ENCODE measurements around the gene RASAL2. TPM values are rescaled to one million over a fixed set of nuclear protein-coding genes. Genes with fewer than 3 reads are reported as not detected.
A peak's percentile ranks its signal among the peaks of the same experiment; 100 is the strongest.

The RASAL2 gene
- total RNA-seq, 1 experiment from 2014 or later: 31.6 TPM

- in situ Hi-C loops (cut with HindIII; ENCODE audit: low pct_unique_long_range_greater_than_20kb, low sequenced_read_pairs): no loop called here
- CTCF ChIA-PET: interaction anchor here (0.5 to 1.1 kb wide), 6 partner anchors 25 to 206 kb away, joined by 3 to 5 read pairs (median 3); no protein-coding TSS in a partner anchor
- no peak for ATAC-seq
- Histone ChIP-seq H3K4me3 (ENCODE audit: low read depth in 2 of 2, low read length in 2 of 2) (no peak overlapping the region), H3K36me3 (ENCODE audit: control insufficient read depth, insufficient read depth, low read length) (no peaks in the 10 kb centered on the region; the same call in 1 of the 2 replicates), H3K9me3 (ENCODE audit: control insufficient read depth, insufficient read depth, low read depth, low read length) (no peaks in the 10 kb centered on the region), H3K27ac (ENCODE audit: low read length) (no peak overlapping the region; the same call in 1 of the 2 replicates), H3K4me1 (ENCODE audit: control insufficient read depth, insufficient read depth, low read length) (peaks cover 4% of the 10 kb centered on the region; the same call in 1 of the 2 replicates), H3K27me3 (ENCODE audit: control insufficient read depth, insufficient read depth, low read length) (no peaks in the 10 kb centered on the region)
- 0 out of 2 replicates have a peak, but pooled peaks have one; percentile 21 for TF ChIP-seq CTCF (IDR thresholded peaks at IDR 0.05)
- no peak for TF ChIP-seq SIN3A (IDR thresholded peaks at IDR 0.05; ENCODE audit: borderline replicate concordance, insufficient read depth, low read depth, low read length)
- intact Hi-C loops (cut with micrococcal nuclease; ENCODE audit: unreplicated experiment): loop anchor here (10.0 kb wide), 1 partner anchor 454 kb away; no protein-coding TSS in a partner anchor
- DNase-seq (ENCODE audit: low read depth, low spot score): no peak
- POLR2A ChIA-PET: no interaction called here
- no TSS peak for BruUV-seq (replicated peaks)
Measured at GRCh38 chr1:178300352-178300699, 206.4 kb downstream of the RASAL2 start.

GRCh38 chr1:178301141-178301540 is 207.2 kb downstream of the RASAL2 start:
- no peaks in the 10 kb centered on the region; the same call in 1 of the 2 replicates for H3K36me3 ChIP-seq (ENCODE audit: control insufficient read depth, insufficient read depth, low read length)
- no TSS peak for BruUV-seq (replicated peaks)
- in situ Hi-C loops (cut with HindIII; ENCODE audit: low pct_unique_long_range_greater_than_20kb, low sequenced_read_pairs): no loop called here
- intact Hi-C loops (cut with micrococcal nuclease; ENCODE audit: unreplicated experiment): loop anchor here (10.0 kb wide), 1 partner anchor 454 kb away; no protein-coding TSS in a partner anchor
- H3K27ac ChIP-seq (ENCODE audit: low read length): no peak overlapping the region
- CTCF ChIA-PET: interaction anchor here (0.8 kb wide), 1 partner anchor 207 kb away, joined by 3 read pairs; no protein-coding TSS in a partner anchor
- POLR2A ChIA-PET: no interaction called here
- H3K4me3 ChIP-seq (ENCODE audit: low read depth in 2 of 2, low read length in 2 of 2): no peak overlapping the region
- no peaks in the 10 kb centered on the region for H3K27me3 ChIP-seq (ENCODE audit: control insufficient read depth, insufficient read depth, low read length)
- no peaks in the 10 kb centered on the region for H3K9me3 ChIP-seq (ENCODE audit: control insufficient read depth, insufficient read depth, low read depth, low read length)
- TF ChIP-seq SIN3A (IDR thresholded peaks at IDR 0.05; ENCODE audit: borderline replicate concordance, insufficient read depth, low read depth, low read length) (no peak), POLR2AphosphoS5 (IDR thresholded peaks at IDR 0.05; ENCODE audit: low read depth, low read length) (no peak)
- H3K4me1 ChIP-seq (ENCODE audit: control insufficient read depth, insufficient read depth, low read length): peaks cover 4% of the 10 kb centered on the region; the same call in 1 of the 2 replicates
- no peak for DNase-seq (ENCODE audit: low read depth, low spot score)
- no peak for ATAC-seq

GRCh38 chr1:178307264-178307663 is 213.4 kb downstream of the RASAL2 start:
- CTCF ChIA-PET: no interaction called here

More at GRCh38 chr1:178307264-178307663, 213.4 kb downstream of the RASAL2 start:
- intact Hi-C loops (cut with micrococcal nuclease; ENCODE audit: unreplicated experiment): loop anchor here (5.0 to 10.0 kb wide), 2 partner anchors 225 to 448 kb away; no protein-coding TSS in a partner anchor
- no peaks in the 10 kb centered on the region for H3K9me3 ChIP-seq (ENCODE audit: control insufficient read depth, insufficient read depth, low read depth, low read length)
- TF ChIP-seq TCF7L2 (IDR thresholded peaks at IDR 0.05; ENCODE audit: low read depth, low read length) (no peak), SIN3A (IDR thresholded peaks at IDR 0.05; ENCODE audit: borderline replicate concordance, insufficient read depth, low read depth, low read length) (no peak), CTCF (IDR thresholded peaks at IDR 0.05) (no peak), REST (IDR thresholded peaks at IDR 0.05; ENCODE audit: insufficient read depth in 1 of 2, low read depth in 2 of 2, low read length in 1 of 2) (no peak), POLR2AphosphoS5 (IDR thresholded peaks at IDR 0.05; ENCODE audit: low read depth, low read length) (no peak)
- DNase-seq (ENCODE audit: low read depth, low spot score): no peak
- H3K27me3 ChIP-seq (ENCODE audit: control insufficient read depth, insufficient read depth, low read length): no peaks in the 10 kb centered on the region
- H3K4me3 ChIP-seq (ENCODE audit: low read depth in 2 of 2, low read length in 2 of 2): no peak overlapping the region
- H3K36me3 ChIP-seq (ENCODE audit: control insufficient read depth, insufficient read depth, low read length): no peaks in the 10 kb centered on the region; the same call in 1 of the 2 replicates
- H3K27ac ChIP-seq (ENCODE audit: low read length): no peak overlapping the region
- ATAC-seq: no peak
- BruUV-seq (replicated peaks): no TSS peak
- in situ Hi-C loops (cut with HindIII; ENCODE audit: low pct_unique_long_range_greater_than_20kb, low sequenced_read_pairs): no loop called here
- POLR2A ChIA-PET: no interaction called here
- peaks cover 12% of the 10 kb centered on the region for H3K4me1 ChIP-seq (ENCODE audit: control insufficient read depth, insufficient read depth, low read length)
